HPDE6-E6E7 (cell line): ENCODE data around the gene KRTAP2-2.

Experiments
- DNase-seq: peaks from one replicate; pipeline ENCODE4 v3.0.0; 2011; ENCODE audit warnings: missing footprints; ENCODE audit errors: extremely low spot score

The KRTAP2-2 gene

DNA sequence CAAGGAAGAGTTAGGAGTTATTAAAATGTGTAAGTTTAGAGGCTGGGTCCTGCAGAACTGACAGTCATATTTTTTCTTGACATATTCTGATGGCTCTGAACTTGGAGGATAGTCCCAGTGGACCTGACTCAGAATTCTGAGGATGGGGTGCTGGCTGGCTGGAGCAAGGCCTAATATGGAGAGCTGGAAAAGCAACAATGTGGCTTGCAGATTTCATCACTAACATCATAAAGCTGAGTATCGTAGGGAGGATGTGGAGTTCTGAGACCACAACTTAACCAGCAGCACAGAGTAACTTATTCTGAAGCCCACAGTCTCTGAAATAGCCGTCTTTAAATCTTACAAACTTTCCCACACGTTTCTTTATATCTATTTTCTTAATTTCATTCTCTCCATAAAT lies 30.3 kb downstream of the KRTAP2-2 start:
- DNase-seq, result no peak

GRCh38 chr17:41020336-41020735 lies 34.7 kb downstream of the KRTAP2-2 start:
- DNase-seq, result no peak

- no peak for DNase-seq
Measured at GRCh38 chr17:41019415-41019814, 35.6 kb downstream of the KRTAP2-2 start.

DNA sequence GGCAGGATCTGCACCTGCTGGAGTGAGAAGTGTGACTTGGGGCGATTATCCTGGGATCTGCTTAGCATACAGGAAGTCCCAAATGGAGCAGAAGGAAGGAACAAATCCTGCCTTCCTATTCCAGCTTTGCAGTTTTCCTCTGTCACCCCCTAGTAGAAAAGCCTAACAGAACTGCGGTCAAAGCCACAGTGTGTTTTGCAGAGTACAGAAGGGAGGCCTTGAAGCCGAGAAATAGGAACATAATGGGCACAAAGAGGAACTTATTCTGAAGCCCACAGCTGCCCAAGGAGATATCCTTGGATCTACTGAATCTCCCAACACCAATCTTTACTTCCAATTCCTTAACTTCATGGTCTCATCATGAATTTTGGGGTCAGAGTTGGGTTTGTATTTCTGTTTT lies 36.5 kb downstream of the KRTAP2-2 start:
- no peak for DNase-seq

DNA sequence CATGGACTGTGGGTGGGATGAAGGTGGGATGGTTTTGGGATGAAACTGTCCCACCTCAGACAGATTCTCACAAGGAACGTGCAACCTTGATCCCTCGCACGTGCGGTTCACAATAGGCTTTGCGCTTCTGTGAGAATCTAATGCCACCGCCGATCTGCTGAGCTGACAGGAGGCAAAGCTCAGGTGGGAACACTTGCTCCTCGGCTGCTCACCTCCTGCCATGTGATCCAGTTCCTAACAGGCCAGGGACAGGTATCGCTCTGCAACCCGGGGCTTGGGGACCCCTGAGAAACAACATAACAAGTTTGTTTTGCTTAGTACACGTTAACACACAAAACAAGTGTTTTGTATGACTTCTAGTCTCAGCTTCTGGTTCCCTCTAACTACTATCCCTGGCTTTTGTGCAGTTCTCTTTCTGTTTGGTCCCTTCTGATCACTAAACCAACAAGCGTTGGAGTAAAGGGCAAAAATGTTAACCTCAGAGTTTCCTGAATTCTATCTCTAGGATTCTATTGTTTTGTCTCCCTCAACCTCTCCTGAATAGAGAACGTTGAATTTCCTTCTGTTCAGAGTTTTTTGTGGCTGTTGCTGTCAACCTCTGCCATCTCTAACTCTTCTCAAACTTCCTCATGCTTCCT lies 38.3 kb downstream of the KRTAP2-2 start:
- no peak for DNase-seq

GRCh38 chr17:41015454-41015853 lies 39.6 kb downstream of the KRTAP2-2 start:
- DNase-seq, result no peak

- DNase-seq, result no peak
Measured at GRCh38 chr17:41013606-41014005, 41.4 kb downstream of the KRTAP2-2 start.

- no peak for DNase-seq
Measured at GRCh38 chr17:41013181-41013580, 41.8 kb downstream of the KRTAP2-2 start.

GRCh38 chr17:41012326-41013120 lies 42.5 kb downstream of the KRTAP2-2 start:
- no peak for DNase-seq

GRCh38 chr17:41010441-41010840 lies 44.6 kb downstream of the KRTAP2-2 start:
- no peak for DNase-seq

DNA sequence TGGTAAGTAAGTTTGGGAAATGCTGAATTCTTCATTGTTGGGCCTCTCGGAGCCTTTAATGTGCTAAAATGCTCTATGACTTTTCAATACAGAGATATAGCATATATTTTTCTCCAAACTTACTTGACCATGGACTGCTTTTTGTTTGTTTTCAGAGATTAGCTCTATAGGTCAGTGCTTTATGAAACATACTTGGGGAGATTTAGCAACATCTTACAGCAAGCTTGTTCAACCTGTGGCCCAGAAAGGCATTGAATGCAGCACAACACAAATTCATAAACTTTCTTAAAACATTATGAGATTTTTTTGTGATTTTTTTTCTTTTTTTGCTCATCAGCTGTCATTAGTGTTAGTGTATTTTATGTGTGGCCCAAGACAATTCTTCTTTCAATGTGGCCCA lies 45.1 kb downstream of the KRTAP2-2 start:
- DNase-seq, result no peak

DNA sequence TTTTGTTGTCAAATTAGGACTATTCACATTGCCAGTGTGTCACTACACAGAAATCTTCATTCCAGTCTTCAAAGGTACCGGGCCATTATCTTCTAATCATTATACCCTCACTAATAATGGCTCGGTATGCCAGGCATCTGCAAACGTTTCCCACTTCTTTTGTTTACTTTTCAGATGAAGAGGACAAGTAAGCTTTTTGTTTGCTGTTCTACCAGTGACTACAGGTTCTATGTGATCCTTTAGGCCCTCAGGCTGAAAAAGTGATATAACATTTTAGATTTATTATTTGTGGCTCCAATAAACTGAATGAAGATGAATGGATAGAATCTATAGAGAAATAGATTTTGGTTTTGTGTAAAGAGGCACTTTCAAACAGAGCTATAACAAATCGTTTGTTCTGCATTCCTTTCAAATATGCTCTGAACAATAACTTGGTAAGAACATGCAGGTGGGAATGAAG lies 45.7 kb downstream of the KRTAP2-2 start:
- DNase-seq, result no peak

GRCh38 chr17:41008811-41009210 lies 46.2 kb downstream of the KRTAP2-2 start, which contains the start of gene KRTAP3-1:
Gene KRTAP3-1 (minus strand): TSS chr17:41009128. CDS start chr17:41009074, 54 bp downstream.
- no peak for DNase-seq
